HEK293 (cell line): ENCODE data around the gene CNN2.

Experiments used
- ATF2 ChIP-seq: fragments of 450-650 bp; formaldehyde crosslinking; IDR thresholded peaks from 2 replicates; pipeline ENCODE4 v1.5.1; 2016; ENCODE audit warnings: missing biosample characterization, missing genetic modification characterization, low read depth
- BCL6B ChIP-seq: fragments of 450-650 bp; formaldehyde crosslinking; IDR thresholded peaks from 2 replicates; pipeline ENCODE4 v1.5.1; 2017; ENCODE audit warnings: missing biosample characterization, missing genetic modification characterization
- ELK4 ChIP-seq: IDR thresholded peaks from 2 replicates; pipeline ENCODE4 v1.6.1; 2011; ENCODE audit warnings: mild to moderate bottlenecking, low read depth, low read length, borderline replicate concordance
- KLF16 ChIP-seq: fragments of 450-650 bp; formaldehyde crosslinking; IDR thresholded peaks from 2 replicates; pipeline ENCODE4 v1.5.1; 2017; ENCODE audit warnings: missing biosample characterization, missing genetic modification characterization
- KLF9 ChIP-seq: fragments of 450-650 bp; formaldehyde crosslinking; IDR thresholded peaks from 2 replicates; pipeline ENCODE4 v1.5.1; 2016; ENCODE audit warnings: missing biosample characterization, missing genetic modification characterization, low read depth
- MEIS1 ChIP-seq: sonication (generic); formaldehyde crosslinking; IDR thresholded peaks from 2 replicates; pipeline ENCODE4 v1.8.1; 2022; ENCODE audit warnings: missing genetic modification reagents, mild to moderate bottlenecking, borderline replicate concordance
- SP2 ChIP-seq: fragments of 450-650 bp; formaldehyde crosslinking; IDR thresholded peaks from 2 replicates; pipeline ENCODE4 v1.5.1; 2016; ENCODE audit warnings: missing biosample characterization, missing genetic modification characterization
- ZBTB48 ChIP-seq: fragments of 450-650 bp; formaldehyde crosslinking; IDR thresholded peaks from 2 replicates; pipeline ENCODE4 v1.5.1; 2016; ENCODE audit warnings: missing biosample characterization, missing genetic modification characterization
- ZFP37 ChIP-seq: fragments of 450-650 bp; formaldehyde crosslinking; IDR thresholded peaks from 2 replicates; pipeline ENCODE4 v1.5.1; 2016; ENCODE audit warnings: missing biosample characterization, missing genetic modification characterization
- ZFP41 ChIP-seq: fragments of 450-650 bp; formaldehyde crosslinking; IDR thresholded peaks from 2 replicates; pipeline ENCODE4 v1.5.1; 2016; ENCODE audit warnings: missing biosample characterization, missing genetic modification characterization, borderline replicate concordance
- ZNF112 ChIP-seq: fragments of 450-650 bp; formaldehyde crosslinking; IDR thresholded peaks from 2 replicates; pipeline ENCODE4 v1.5.0; 2017; ENCODE audit warnings: missing biosample characterization, missing genetic modification characterization
- ZNF140 ChIP-seq: fragments of 450-650 bp; formaldehyde crosslinking; IDR thresholded peaks from 2 replicates; pipeline ENCODE4 v1.5.1; 2016; ENCODE audit warnings: missing biosample characterization, missing genetic modification characterization
- ZNF169 ChIP-seq: fragments of 450-650 bp; formaldehyde crosslinking; IDR thresholded peaks from 2 replicates; pipeline ENCODE4 v1.5.1; 2016; ENCODE audit warnings: missing biosample characterization, missing genetic modification characterization
- ZNF214 ChIP-seq: fragments of 450-650 bp; formaldehyde crosslinking; IDR thresholded peaks from 2 replicates; pipeline ENCODE4 v1.5.1; 2017; ENCODE audit warnings: missing biosample characterization, mild to moderate bottlenecking, missing genetic modification characterization, borderline replicate concordance
- ZNF350 ChIP-seq: fragments of 450-650 bp; formaldehyde crosslinking; IDR thresholded peaks from 2 replicates; pipeline ENCODE4 v1.5.0; 2017; ENCODE audit warnings: missing biosample characterization, mild to moderate bottlenecking, missing genetic modification characterization
- ZNF362 ChIP-seq: fragments of 450-650 bp; formaldehyde crosslinking; IDR thresholded peaks from 2 replicates; pipeline ENCODE4 v1.5.1; 2016; ENCODE audit warnings: missing biosample characterization, missing genetic modification characterization
- ZNF561 ChIP-seq: fragments of 450-650 bp; IDR thresholded peaks from 2 replicates; pipeline ENCODE4 v1.5.1; 2018; ENCODE audit warnings: missing biosample characterization, missing genetic modification characterization, borderline replicate concordance
- ZNF580 ChIP-seq: fragments of 450-650 bp; formaldehyde crosslinking; IDR thresholded peaks from 2 replicates; pipeline ENCODE4 v1.5.1; 2016; ENCODE audit warnings: missing biosample characterization, missing genetic modification characterization
- ZNF585B ChIP-seq: fragments of 450-650 bp; formaldehyde crosslinking; IDR thresholded peaks from 2 replicates; pipeline ENCODE4 v1.5.1; 2016; ENCODE audit warnings: missing biosample characterization, missing genetic modification characterization
- ZNF624 ChIP-seq: fragments of 450-650 bp; formaldehyde crosslinking; IDR thresholded peaks from 2 replicates; pipeline ENCODE4 v1.5.1; 2017; ENCODE audit warnings: missing biosample characterization, missing genetic modification characterization
- ZNF658 ChIP-seq: fragments of 450-650 bp; formaldehyde crosslinking; IDR thresholded peaks from 2 replicates; pipeline ENCODE4; 2016; ENCODE audit warnings: missing biosample characterization, missing genetic modification characterization
- ZNF768 ChIP-seq: fragments of 450-650 bp; formaldehyde crosslinking; IDR thresholded peaks from 2 replicates; pipeline ENCODE4 v1.5.1; 2018; ENCODE audit warnings: missing biosample characterization, mild to moderate bottlenecking, missing genetic modification characterization
- ZNF837 ChIP-seq: fragments of 450-650 bp; formaldehyde crosslinking; IDR thresholded peaks from 2 replicates; pipeline ENCODE4 v1.5.1; 2016; ENCODE audit warnings: missing biosample characterization, missing genetic modification characterization
- TF ChIP-seq, protein P1 (sequence below): fragments of 450-650 bp; formaldehyde crosslinking; IDR thresholded peaks from 2 replicates; pipeline ENCODE4 v1.5.1; 2016; ENCODE audit warnings: missing biosample characterization, missing genetic modification characterization, borderline replicate concordance
- TF ChIP-seq, protein P2 (sequence below): fragments of 450-650 bp; formaldehyde crosslinking; IDR thresholded peaks from 2 replicates; pipeline ENCODE4 v1.5.1; 2017; ENCODE audit warnings: missing biosample characterization, missing genetic modification characterization
- TF ChIP-seq, protein P3 (sequence below): fragments of 450-650 bp; formaldehyde crosslinking; IDR thresholded peaks from 2 replicates; pipeline ENCODE4 v1.5.1; 2016; ENCODE audit warnings: missing biosample characterization, missing genetic modification characterization

CNN2 gene

GRCh38 chr19:1000095-1000494 lies 26.3 kb upstream of the CNN2 start, which contains the start of gene GRIN3B (continued):
- TF ChIP-seq, protein P1, sequence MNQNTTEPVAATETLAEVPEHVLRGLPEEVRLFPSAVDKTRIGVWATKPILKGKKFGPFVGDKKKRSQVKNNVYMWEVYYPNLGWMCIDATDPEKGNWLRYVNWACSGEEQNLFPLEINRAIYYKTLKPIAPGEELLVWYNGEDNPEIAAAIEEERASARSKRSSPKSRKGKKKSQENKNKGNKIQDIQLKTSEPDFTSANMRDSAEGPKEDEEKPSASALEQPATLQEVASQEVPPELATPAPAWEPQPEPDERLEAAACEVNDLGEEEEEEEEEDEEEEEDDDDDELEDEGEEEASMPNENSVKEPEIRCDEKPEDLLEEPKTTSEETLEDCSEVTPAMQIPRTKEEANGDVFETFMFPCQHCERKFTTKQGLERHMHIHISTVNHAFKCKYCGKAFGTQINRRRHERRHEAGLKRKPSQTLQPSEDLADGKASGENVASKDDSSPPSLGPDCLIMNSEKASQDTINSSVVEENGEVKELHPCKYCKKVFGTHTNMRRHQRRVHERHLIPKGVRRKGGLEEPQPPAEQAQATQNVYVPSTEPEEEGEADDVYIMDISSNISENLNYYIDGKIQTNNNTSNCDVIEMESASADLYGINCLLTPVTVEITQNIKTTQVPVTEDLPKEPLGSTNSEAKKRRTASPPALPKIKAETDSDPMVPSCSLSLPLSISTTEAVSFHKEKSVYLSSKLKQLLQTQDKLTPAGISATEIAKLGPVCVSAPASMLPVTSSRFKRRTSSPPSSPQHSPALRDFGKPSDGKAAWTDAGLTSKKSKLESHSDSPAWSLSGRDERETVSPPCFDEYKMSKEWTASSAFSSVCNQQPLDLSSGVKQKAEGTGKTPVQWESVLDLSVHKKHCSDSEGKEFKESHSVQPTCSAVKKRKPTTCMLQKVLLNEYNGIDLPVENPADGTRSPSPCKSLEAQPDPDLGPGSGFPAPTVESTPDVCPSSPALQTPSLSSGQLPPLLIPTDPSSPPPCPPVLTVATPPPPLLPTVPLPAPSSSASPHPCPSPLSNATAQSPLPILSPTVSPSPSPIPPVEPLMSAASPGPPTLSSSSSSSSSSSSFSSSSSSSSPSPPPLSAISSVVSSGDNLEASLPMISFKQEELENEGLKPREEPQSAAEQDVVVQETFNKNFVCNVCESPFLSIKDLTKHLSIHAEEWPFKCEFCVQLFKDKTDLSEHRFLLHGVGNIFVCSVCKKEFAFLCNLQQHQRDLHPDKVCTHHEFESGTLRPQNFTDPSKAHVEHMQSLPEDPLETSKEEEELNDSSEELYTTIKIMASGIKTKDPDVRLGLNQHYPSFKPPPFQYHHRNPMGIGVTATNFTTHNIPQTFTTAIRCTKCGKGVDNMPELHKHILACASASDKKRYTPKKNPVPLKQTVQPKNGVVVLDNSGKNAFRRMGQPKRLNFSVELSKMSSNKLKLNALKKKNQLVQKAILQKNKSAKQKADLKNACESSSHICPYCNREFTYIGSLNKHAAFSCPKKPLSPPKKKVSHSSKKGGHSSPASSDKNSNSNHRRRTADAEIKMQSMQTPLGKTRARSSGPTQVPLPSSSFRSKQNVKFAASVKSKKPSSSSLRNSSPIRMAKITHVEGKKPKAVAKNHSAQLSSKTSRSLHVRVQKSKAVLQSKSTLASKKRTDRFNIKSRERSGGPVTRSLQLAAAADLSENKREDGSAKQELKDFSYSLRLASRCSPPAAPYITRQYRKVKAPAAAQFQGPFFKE (tag by site-specific recombination) = no peak
- no peak for TF ChIP-seq ZFP37 (tag by site-specific recombination)
- no peak for TF ChIP-seq ZFP41 (tag by site-specific recombination)
- TF ChIP-seq ZNF362 (tag by site-specific recombination) = no peak
- peak; percentile 30 for TF ChIP-seq SP2 (tag by site-specific recombination)
- peak; percentile 45; the same call in 1 of the 2 replicates for TF ChIP-seq KLF9
- TF ChIP-seq, protein P2, sequence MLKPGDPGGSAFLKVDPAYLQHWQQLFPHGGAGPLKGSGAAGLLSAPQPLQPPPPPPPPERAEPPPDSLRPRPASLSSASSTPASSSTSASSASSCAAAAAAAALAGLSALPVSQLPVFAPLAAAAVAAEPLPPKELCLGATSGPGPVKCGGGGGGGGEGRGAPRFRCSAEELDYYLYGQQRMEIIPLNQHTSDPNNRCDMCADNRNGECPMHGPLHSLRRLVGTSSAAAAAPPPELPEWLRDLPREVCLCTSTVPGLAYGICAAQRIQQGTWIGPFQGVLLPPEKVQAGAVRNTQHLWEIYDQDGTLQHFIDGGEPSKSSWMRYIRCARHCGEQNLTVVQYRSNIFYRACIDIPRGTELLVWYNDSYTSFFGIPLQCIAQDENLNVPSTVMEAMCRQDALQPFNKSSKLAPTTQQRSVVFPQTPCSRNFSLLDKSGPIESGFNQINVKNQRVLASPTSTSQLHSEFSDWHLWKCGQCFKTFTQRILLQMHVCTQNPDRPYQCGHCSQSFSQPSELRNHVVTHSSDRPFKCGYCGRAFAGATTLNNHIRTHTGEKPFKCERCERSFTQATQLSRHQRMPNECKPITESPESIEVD (tag by site-specific recombination) = no peak
- TF ChIP-seq ZNF169 (tag by site-specific recombination) = no peak
- TF ChIP-seq ZNF624 (tag by site-specific recombination) = no peak
- no peak for TF ChIP-seq ZNF658 (tag by site-specific recombination)
- no peak for TF ChIP-seq BCL6B (tag by site-specific recombination)
- no peak for TF ChIP-seq ZNF350 (tag by site-specific recombination)
- TF ChIP-seq MEIS1 (CRISPR knock-in tag) = no peak
- no peak for TF ChIP-seq ZNF112 (tag by site-specific recombination)
- no peak for TF ChIP-seq ZNF768 (tag by site-specific recombination)
- TF ChIP-seq ZNF580 (tag by site-specific recombination) = no peak
- no peak for TF ChIP-seq ZNF837
- TF ChIP-seq ZBTB48 (tag by site-specific recombination) = peak; percentile 51
- peak; percentile 99 for TF ChIP-seq ZNF561
- TF ChIP-seq, protein P3, sequence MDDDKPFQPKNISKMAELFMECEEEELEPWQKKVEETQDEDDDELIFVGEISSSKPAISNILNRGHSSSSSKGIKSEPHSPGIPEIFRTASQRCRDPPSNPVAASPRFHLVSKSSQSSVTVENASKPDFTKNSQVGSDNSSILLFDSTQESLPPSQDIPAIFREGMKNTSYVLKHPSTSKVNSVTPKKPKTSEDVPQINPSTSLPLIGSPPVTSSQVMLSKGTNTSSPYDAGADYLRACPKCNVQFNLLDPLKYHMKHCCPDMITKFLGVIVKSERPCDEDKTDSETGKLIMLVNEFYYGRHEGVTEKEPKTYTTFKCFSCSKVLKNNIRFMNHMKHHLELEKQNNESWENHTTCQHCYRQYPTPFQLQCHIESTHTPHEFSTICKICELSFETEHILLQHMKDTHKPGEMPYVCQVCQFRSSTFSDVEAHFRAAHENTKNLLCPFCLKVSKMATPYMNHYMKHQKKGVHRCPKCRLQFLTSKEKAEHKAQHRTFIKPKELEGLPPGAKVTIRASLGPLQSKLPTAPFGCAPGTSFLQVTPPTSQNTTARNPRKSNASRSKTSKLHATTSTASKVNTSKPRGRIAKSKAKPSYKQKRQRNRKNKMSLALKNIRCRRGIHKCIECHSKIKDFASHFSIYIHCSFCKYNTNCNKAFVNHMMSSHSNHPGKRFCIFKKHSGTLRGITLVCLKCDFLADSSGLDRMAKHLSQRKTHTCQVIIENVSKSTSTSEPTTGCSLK (tag by site-specific recombination) = no peak
- TF ChIP-seq ELK4 = no peak
- no peak for TF ChIP-seq ZNF585B (tag by site-specific recombination)
- TF ChIP-seq ATF2 (tag by site-specific recombination) = no peak
- TF ChIP-seq KLF16 (tag by site-specific recombination) = peak; percentile 47; the same call in 1 of the 2 replicates
- no peak for TF ChIP-seq ZNF214 (tag by site-specific recombination)
- no peak for TF ChIP-seq ZNF140 (tag by site-specific recombination)
